HG03565 (cell line): ENCODE data around the gene RUNDC3A.
"Not testable (repeated sequence)": the region's sequence is repeated elsewhere in the genome, so short reads cannot be mapped to it uniquely, and the experiment has no call there.

Experiments
- ATAC-seq: cut with Tn5 transposase; IDR thresholded peaks from one replicate; pipeline ENCODE4 v1.9.1; 2021; ENCODE audit warnings: mild to moderate bottlenecking, moderate library complexity; ENCODE audit not compliant: unreplicated experiment

RUNDC3A gene

GRCh38 chr17:44343510-44344209 is 35.3 kb downstream of the RUNDC3A start:
- no peak for ATAC-seq

DNA sequence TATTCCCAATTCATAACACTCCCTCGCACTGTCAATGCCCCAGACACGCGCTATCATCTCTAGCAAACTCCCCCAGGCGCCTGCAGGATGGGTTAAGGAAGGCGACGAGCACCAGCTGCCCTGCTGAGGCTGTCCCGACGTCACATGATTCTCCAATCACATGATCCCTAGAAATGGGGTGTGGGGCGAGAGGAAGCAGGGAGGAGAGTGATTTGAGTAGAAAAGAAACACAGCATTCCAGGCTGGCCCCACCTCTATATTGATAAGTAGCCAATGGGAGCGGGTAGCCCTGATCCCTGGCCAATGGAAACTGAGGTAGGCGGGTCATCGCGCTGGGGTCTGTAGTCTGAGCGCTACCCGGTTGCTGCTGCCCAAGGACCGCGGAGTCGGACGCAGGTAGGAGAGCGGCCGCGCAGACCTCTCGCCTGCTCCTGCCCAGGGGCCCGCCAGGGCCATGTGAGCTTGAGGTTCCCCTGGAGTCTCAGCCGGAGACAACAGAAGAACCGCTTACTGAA is 36.6 kb downstream of the RUNDC3A start, which contains the start of gene GRN:
Gene GRN, plus strand, starts transcription at position 364 of the 515 bp plus-strand sequence. CDS start 3,863 bp downstream, outside the sequence.
- ATAC-seq, result no peak

DNA sequence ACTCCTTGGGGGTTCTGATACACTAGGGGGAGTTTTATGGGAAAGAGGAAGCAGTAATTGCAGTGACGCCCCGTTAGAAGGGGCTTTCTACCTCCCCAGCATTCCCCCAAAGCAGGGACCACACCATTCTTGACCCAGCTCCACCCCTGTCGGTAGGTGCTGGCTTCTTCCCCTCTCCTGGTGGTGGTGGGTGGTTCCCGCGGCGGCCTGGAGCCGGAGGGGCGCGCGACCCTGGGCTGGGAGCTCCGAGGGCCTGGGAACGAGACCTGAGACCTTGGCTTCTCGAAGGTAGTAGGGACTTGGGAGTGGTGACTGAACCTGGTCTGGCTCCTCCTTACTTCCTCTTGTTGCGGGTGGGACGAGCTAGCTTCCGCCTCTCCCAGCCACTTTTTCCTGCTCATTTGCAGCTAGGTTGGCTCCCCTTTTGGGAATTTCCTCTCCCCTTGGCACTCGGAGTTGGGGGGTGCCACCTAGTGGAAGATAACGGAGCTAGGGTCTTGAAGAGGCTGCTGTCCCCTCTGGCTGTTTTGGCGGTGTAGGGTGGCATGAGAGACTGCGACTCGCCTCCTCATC is 37.1 kb downstream of the RUNDC3A start:
- no peak for ATAC-seq

- no peak for ATAC-seq
Observed at GRCh38 chr17:44346064-44346844, 37.9 kb downstream of the RUNDC3A start.

GRCh38 chr17:44347206-44348055 is 39.0 kb downstream of the RUNDC3A start:
- ATAC-seq, result not testable (repeated sequence)

DNA sequence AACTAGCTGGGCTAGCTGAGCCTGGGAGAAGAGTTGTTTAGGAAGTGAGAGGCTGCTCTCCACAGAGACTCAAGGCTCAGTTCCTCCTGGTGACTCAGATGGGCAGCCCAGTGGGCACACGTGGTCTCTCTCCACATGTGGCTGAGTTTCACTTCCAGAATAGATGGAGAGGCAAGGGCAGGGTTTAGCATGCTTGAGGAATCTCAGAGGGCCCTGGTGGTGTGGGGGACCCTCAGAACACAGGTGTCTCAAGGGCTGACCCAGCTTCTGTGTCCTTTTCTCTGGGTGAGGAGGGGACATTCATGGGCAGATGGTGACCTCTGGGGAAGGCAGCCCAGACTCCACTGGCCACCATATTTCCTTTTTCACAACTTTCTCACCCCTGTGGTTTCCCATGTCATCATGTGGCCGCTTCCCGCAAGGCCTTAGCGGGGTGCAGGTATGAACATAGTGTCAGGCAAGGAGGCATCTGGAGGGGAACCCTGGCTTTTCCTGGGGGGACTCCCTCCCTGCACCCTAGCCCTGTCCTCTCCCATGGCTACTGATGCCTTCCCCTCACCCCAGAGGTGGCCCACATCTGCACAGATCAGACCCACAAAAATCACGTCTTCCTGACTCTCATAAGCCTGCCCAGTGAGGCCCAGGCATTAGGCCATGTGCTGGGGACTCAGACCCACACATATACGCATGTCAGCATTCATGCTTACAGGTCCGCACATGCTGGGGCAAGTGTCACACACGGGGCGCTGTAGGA is 40.0 kb downstream of the RUNDC3A start:
- peak; percentile 29 for ATAC-seq

GRCh38 chr17:44348988-44349364 is 40.6 kb downstream of the RUNDC3A start:
- peak; percentile 0 for ATAC-seq

DNA sequence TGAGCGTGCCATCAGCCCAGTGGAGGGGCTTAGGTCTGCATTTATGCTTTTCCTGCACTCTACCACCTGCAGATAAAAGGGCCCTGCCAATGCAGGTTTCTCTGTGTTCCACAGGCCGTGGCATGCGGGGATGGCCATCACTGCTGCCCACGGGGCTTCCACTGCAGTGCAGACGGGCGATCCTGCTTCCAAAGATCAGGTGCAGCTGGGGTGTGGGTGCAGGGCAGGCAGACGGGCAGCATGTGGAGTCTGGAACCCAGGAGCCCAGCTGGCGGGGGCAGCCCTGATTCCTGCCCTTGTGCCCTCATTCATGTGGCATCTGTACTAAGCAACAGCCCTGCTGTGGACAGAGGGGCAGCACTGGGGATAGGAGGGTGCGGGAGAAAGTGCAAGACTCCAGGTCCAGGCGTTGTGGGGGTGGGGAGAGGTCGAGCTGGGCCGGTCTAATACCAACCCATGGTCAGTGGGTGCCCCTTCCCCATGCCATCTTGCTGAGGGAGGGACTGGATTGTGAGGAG is 41.2 kb downstream of the RUNDC3A start:
- ATAC-seq, result no peak

DNA sequence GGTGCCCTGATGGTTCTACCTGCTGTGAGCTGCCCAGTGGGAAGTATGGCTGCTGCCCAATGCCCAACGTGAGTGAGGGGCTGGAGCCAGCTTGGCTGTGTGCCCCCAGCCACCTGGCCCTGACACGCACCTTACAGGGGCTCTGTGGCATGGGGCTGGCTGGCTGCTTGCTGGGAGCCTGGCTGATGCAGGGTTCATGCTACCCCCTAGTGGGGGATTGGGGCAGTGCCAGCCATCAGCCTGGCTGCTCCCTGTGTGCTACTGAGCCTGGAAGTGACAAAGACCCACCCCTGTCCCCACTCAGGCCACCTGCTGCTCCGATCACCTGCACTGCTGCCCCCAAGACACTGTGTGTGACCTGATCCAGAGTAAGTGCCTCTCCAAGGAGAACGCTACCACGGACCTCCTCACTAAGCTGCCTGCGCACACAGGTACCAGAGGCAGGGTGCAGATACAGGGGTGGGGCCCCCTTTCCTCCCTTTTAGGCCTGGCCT is 42.4 kb downstream of the RUNDC3A start:
- no peak for ATAC-seq

DNA sequence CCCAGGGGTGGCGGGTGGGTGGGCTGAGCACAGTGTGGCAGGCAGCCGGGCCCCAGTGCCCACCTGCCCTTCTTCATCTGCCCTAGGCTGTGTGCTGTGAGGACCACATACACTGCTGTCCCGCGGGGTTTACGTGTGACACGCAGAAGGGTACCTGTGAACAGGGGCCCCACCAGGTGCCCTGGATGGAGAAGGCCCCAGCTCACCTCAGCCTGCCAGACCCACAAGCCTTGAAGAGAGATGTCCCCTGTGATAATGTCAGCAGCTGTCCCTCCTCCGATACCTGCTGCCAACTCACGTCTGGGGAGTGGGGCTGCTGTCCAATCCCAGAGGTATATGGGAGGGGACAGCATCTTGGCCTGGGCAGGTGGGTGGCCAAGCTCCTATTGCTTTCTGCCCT is 43.1 kb downstream of the RUNDC3A start:
- no peak for ATAC-seq

GRCh38 chr17:44351961-44352827 is 43.8 kb downstream of the RUNDC3A start:
- no peak for ATAC-seq

DNA sequence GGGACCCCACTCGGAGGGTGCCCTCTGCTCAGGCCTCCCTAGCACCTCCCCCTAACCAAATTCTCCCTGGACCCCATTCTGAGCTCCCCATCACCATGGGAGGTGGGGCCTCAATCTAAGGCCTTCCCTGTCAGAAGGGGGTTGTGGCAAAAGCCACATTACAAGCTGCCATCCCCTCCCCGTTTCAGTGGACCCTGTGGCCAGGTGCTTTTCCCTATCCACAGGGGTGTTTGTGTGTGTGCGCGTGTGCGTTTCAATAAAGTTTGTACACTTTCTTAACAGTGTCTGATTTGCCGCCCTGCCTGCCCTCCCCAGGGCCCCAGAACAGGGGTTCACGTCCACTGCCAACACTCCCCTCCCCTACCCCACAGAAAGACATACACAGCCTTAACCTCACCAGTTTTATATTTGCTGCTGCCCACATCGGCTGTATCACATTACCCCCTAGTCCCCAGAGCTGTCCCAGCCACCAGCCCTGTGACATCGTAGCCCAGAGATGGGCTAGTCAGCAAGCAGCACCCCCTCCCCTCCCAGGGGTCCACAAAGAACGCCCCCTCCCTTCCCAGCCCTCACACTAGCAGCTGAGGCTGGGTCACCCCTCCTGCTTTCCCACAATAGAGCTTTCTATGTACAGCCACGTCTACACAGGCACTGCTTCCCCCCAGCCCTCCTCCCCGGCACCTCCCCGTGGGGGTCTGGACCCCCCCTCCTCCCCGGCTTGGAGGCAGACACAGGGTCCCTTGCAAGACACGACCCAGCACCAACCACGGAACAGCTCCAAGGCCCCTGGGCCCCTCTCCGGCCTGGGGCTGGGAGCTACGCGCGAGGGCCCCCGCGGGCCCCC is 44.6 kb downstream of the RUNDC3A start:
- ATAC-seq, result no peak

DNA sequence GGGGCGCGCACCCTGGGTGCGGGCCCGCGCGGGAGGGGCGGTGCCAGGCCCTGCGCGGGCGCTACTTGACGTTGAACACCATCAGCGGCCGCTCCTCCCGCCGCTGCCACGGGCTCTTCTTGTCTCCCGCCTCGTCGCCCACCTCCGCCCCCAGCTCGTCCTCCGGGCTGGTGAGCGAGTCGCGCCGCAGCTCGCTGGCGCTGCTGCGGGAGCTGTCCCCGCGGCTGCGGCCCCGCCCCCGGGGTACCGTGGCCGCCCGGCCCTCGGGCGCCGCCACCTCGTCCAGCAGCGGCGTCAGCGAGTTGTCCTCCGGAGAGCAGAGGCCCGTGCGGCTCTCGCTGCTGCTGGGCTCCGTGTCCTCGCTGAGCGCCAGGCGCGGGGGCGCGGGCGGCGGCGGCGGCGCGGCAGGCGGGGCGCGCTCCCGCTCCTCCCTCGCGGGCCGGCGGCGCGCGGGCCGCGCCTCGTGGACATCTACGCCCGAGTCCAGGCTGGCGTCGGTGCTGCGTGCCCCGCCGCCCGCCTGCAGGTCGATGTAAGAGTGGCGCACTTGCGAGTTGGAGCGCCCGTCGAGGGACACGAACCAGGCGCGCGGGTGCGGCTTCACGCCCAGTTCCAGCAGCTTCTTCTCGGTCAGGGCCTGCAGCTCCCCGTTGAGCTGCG is 45.4 kb downstream of the RUNDC3A start:
- no peak for ATAC-seq

GRCh38 chr17:44354582-44355561 is 46.5 kb downstream of the RUNDC3A start:
- ATAC-seq, result no peak

- ATAC-seq, result no peak
Observed at GRCh38 chr17:44355642-44356099, 47.3 kb downstream of the RUNDC3A start.

GRCh38 chr17:44356241-44356640 is 47.8 kb downstream of the RUNDC3A start:
- no peak for ATAC-seq
